Measurements from ENCODE around the gene PEAR1.
A peak's percentile ranks its signal among the peaks of the same experiment; 100 is the strongest.

The PEAR1 gene

DNA sequence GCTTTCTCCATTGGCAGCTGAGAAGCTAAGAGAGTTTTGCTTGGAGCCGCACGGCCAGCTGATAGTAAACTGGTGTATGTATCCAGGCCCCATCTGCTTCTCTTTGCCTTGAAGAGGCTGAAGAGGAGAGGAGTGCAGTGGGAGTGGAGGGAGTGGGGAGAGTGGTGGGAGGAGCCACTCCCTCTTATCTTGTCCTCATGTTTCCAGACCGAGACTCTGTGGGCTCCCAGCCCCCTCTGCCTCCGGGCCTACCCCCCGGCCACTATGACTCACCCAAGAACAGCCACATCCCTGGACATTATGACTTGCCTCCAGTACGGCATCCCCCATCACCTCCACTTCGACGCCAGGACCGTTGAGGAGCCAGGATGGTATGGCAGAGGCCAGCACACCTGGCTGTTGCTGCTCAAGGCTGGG is 20.9 kb downstream of the PEAR1 start:
- DNase-seq (ENCODE audit: low read depth), result no peak
- TF ChIP-seq, protein P1, sequence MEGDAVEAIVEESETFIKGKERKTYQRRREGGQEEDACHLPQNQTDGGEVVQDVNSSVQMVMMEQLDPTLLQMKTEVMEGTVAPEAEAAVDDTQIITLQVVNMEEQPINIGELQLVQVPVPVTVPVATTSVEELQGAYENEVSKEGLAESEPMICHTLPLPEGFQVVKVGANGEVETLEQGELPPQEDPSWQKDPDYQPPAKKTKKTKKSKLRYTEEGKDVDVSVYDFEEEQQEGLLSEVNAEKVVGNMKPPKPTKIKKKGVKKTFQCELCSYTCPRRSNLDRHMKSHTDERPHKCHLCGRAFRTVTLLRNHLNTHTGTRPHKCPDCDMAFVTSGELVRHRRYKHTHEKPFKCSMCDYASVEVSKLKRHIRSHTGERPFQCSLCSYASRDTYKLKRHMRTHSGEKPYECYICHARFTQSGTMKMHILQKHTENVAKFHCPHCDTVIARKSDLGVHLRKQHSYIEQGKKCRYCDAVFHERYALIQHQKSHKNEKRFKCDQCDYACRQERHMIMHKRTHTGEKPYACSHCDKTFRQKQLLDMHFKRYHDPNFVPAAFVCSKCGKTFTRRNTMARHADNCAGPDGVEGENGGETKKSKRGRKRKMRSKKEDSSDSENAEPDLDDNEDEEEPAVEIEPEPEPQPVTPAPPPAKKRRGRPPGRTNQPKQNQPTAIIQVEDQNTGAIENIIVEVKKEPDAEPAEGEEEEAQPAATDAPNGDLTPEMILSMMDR (IDR thresholded peaks at IDR 0.05; ENCODE audit: control insufficient read depth, extremely low read depth, insufficient read depth), result no peak

DNA sequence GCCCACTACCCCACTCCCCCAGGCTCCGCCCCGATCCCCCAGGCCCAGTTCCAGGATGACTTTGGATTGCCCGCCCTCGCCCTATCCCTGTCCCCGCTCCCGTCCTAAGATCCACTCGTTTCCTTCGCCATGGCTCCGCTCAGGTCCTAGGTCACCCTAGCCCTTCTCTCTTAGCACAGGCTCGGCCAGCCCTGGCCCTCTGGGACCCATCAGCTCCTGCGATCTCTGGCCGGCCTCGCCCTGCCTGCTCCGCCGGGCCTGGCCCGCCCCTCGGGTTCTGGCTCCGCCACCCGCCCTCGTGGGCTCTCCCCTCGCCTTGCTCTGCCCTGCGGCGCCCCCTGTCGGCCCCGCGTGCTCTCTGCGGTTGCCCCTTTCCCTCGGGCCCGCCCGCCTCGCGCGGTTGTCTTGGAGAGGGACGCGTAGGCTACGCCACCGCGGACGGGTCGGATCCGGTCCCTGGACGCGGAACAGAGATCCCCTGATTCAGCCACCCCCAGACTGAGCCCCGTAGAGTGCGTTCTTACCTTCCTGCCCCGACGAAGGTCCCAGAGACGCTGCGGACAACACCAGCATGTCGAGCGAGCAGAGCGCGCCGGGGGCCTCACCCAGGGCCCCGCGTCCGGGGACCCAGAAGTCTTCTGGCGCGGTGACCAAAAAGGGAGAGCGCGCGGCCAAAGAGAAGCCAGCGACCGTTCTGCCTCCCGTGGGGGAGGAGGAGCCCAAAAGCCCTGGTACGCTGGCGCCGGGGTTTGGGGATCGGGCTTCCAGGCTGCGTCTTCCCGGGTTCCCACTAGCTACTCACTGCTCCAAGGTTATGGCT is 26.9 kb downstream of the PEAR1 start, which contains the start of gene LRRC71:
LRRC71 (plus strand) TSS at position 400 of the 820 bp plus-strand sequence; CDS start at position 572, 172 bp downstream.
- no peak for DNase-seq (ENCODE audit: low read depth)
- no peak within 1 kb of the TSS for H3K4me3 ChIP-seq (ENCODE audit: low read depth, low read length)

More for the DNA sequence above, 20.9 kb downstream of the PEAR1 start:
- H3K4me3 ChIP-seq (ENCODE audit: low read depth, low read length), result no peak overlapping the region

DNA sequence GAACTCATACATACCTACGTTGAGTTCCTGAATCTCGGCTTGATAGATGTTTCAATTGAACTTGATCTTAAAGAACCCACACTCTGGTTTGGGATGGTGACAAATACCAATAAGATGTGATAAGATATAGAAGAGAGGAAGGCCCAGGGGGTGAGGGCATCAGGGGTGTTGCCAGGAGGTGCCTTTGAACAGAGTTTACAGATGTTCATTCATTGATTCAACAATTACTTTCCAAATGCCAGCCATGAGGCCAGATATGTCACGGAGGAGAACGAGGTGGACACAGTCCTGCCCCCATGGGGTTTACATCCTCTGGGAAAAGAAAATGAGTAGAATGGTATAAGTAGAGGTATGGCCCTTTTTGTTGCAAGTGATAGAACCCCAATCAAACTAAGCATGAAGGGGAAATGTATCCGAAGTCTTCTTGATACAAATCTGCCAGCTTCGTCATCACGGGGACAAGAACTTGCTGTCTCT is 27.6 kb downstream of the PEAR1 start:
- no peak for DNase-seq (ENCODE audit: low read depth)
- H3K4me3 ChIP-seq (ENCODE audit: low read depth, low read length), result no peak overlapping the region
- TF ChIP-seq, protein P1 (IDR thresholded peaks at IDR 0.05; ENCODE audit: control insufficient read depth, extremely low read depth, insufficient read depth), result no peak

More for the DNA sequence above, 26.9 kb downstream of the PEAR1 start, which contains the start of gene LRRC71:
- TF ChIP-seq, protein P1 (IDR thresholded peaks at IDR 0.05; ENCODE audit: control insufficient read depth, extremely low read depth, insufficient read depth), result peak; percentile 77

DNA sequence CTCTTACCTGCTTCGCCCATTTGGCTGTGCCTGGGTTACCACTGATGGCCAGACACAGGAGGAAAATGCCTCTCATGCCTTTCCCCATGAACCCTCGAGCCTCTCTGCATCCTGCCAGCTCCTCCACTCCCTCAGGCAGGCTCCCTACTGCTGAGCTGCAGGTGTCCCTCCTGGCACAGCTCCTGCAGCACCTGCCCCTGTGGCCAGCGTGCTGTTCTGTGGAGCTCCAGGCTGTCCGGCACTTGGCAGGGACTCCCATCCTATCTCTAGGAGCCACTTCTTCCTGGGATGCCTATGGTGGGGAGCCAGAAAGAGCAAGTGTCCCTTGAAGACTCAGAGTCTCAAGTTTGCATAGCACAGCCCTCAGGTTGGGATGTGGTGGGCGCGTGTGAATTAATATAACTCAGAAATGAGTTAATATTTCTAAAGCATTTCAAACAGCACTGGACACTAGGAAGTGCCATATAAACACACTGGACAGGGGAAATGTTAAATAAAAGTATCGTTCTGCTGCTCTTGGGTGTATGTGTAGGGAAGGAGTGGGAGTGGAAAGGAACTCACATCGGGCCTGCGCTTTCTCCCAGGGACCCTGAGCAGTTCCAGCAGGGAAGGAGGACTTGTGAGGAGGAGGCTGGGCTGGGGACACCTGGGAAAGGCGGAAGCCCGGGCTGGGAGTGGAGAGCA is 29.6 kb downstream of the PEAR1 start:
- peak; percentile 39 for DNase-seq (ENCODE audit: low read depth)
- TF ChIP-seq, protein P1 (IDR thresholded peaks at IDR 0.05; ENCODE audit: control insufficient read depth, extremely low read depth, insufficient read depth), result no peak
- H3K4me3 ChIP-seq (ENCODE audit: low read depth, low read length), result no peak overlapping the region

DNA sequence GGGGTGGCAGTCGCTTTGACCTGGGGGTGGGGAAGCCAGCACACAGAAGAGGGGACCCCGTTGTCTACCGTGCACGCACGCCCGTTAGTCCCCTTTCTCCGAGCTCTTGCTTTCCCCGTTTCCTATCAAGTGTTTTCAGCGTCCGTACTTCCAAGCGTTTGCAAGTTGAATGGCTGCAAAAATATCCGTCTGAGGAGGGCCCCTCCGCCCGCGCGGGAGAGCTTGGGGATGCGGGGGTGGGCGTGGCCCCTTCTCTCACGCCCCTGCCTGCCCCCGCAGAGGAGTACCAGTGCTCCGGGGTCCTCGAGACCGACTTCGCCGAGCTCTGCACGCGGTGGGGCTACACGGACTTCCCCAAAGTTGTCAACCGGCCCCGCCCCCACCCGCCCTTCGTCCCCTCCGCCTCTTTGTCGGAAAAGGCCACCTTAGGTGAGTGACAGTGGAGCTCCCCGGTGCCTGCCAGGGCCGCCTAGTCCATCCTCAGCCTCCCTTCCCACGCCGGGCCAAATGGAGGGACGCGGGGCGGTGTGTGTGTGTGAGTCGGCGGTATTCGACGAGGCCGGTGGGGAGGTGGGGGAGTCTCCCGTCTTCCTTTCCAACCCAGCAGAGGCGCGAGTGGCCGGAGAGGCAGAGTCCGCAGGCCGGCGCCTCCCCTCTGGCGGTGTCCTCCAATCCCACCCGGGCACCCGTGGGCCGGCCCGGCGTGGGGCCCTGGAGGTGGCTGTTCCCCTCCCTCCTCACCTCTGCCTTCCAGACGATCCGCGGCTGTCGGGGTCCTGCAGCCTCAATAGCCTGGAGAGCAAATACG is 30.4 kb downstream of the PEAR1 start:
- H3K4me3 ChIP-seq (ENCODE audit: low read depth, low read length), result no peak overlapping the region
- TF ChIP-seq, protein P1 (IDR thresholded peaks at IDR 0.05; ENCODE audit: control insufficient read depth, extremely low read depth, insufficient read depth), result no peak
- no peak for DNase-seq (ENCODE audit: low read depth)

DNA sequence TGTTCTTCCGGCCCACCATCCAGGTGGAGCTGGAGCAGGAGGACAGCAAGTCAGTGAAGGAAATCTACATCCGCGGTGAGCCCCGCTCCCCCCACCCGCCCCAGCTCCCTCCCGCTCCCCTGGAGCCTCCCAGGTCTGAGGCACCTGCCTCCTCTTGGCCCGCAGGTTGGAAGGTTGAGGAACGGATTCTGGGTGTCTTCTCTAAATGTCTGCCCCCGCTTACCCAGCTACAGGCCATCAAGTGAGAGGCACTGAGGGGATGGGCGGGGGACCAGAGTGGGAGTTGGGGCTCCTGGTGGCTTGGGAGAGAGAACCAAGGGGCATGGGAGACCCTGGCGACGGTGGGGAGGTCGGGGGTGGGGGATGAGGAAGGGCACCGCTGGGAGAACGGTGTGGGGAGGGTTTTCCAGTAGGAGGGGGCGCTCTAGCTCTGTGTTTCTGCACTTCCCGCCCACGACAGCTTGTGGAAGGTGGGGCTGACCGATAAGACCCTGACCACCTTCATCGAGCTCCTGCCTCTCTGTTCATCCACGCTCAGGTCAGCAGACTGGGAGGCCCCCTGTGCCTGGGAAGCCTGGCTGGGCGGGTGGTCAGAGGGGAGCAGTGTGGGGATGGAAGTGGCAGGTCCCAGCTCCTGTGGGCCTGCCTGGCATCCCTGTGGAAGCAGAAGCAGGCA is 31.1 kb downstream of the PEAR1 start:
- no peak overlapping the region for H3K4me3 ChIP-seq (ENCODE audit: low read depth, low read length)
- DNase-seq (ENCODE audit: low read depth), result no peak
- TF ChIP-seq, protein P1 (IDR thresholded peaks at IDR 0.05; ENCODE audit: control insufficient read depth, extremely low read depth, insufficient read depth), result no peak
